Parathyroid adenoma (tissue), 2 donors: Measurements from ENCODE around the gene LENG9.

ENCODE experiments used
- H2AFZ ChIP-seq: fragments of 300-600 bp; sonication (generic); one replicate; pipeline ENCODE4 v1.7.0; 2017; ENCODE audit warnings: antibody characterized with exemption, mild to moderate bottlenecking
- H3K27ac ChIP-seq: fragments of 300-600 bp; sonication (generic); one replicate; pipeline ENCODE4 v1.7.0; 2017
- H3K27me3 ChIP-seq: fragments of 300-600 bp; sonication (generic); one replicate; pipeline ENCODE4 v1.7.0; 2017; ENCODE audit warnings: low read length; ENCODE audit not compliant: control insufficient read depth, insufficient read depth
- H3K36me3 ChIP-seq: fragments of 300-600 bp; sonication (generic); one replicate; pipeline ENCODE4 v1.7.0; 2017; ENCODE audit warnings: low read length; ENCODE audit not compliant: control insufficient read depth, insufficient read depth
- H3K4me1 ChIP-seq: fragments of 300-600 bp; sonication (generic); one replicate; pipeline ENCODE4 v1.7.0; 2017; ENCODE audit warnings: control low read depth
- H3K4me2 ChIP-seq: fragments of 300-600 bp; sonication (generic); one replicate; pipeline ENCODE4 v1.7.0; 2017; ENCODE audit warnings: low read length
- H3K4me3 ChIP-seq: fragments of 300-600 bp; sonication (generic); one replicate; pipeline ENCODE4 v1.7.0; 2017; ENCODE audit warnings: low read depth, low read length
- H3K79me2 ChIP-seq: fragments of 300-600 bp; sonication (generic); one replicate; pipeline ENCODE4 v1.7.0; 2017; ENCODE audit warnings: control low read depth
- H3K9ac ChIP-seq: fragments of 300-600 bp; sonication (generic); one replicate; pipeline ENCODE4 v1.7.0; 2017; ENCODE audit warnings: mild to moderate bottlenecking
- H3K9me3 ChIP-seq: fragments of 300-600 bp; sonication (generic); one replicate; pipeline ENCODE4 v1.7.0; 2017; ENCODE audit warnings: low read length; ENCODE audit not compliant: control insufficient read depth
- CTCF ChIP-seq: fragments of 300-600 bp; sonication (generic); IDR thresholded peaks from one replicate; pipeline ENCODE4 v1.7.0; 2017; ENCODE audit warnings: antibody characterized with exemption, mild to moderate bottlenecking
- donor health status: primary hyperparathyroidism.

LENG9 gene

GRCh38 chr19:54416695-54417491 is 46.7 kb downstream of the LENG9 start:
- H3K36me3 ChIP-seq, result no peaks in the 10 kb centered on the region
- H3K9ac ChIP-seq, result no peak overlapping the region
- H3K27me3 ChIP-seq, result peaks cover 8% of the 10 kb centered on the region
- H3K4me1 ChIP-seq, result no peaks in the 10 kb centered on the region
- no peak overlapping the region for H3K4me3 ChIP-seq
- no peaks in the 10 kb centered on the region for H3K79me2 ChIP-seq
- no peak for TF ChIP-seq CTCF
- H2AFZ ChIP-seq, result no peak overlapping the region
- no peak overlapping the region for H3K27ac ChIP-seq
- H3K4me2 ChIP-seq, result no peak overlapping the region
- no peaks in the 10 kb centered on the region for H3K9me3 ChIP-seq

DNA sequence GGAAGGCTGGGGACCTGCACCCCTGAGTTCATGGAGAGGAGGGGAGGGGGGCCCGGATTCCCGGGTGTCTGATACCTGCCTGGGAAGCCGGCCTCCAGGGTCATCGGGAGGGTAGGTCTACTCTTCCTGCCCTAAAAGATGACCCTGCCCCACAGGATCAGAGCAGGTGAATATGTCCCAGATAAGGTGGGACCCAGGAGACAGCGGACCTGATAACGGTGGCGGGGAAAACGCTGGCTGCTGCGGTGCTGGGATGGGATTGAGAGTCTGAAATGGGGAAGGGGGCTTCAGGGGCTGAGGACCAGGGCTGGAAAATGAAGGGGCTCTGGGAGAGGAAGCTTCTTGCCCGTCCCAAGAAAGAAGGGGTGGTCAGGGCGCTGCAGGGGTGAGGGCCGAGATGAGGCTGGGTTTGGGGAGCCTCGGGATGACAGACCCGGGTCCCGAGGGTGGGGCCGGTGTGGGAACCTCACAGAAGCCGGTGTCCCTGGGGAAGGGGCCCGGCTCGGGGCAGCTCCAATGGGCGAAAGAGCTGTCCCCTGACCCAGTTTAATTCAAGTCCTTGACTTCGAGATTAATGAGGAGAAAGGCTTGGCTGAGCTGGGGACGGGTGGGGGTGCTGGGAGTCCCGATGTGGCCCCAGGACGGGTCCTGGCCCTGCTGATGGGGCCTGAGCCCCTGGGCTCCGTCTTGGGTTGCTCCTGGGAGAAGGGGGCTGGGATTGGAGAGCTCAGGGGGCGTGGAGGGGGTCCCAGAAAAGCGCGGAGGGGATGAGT is 47.5 kb downstream of the LENG9 start:
- no peak overlapping the region for H3K27ac ChIP-seq
- H3K4me3 ChIP-seq, result no peak overlapping the region
- H3K9ac ChIP-seq, result no peak overlapping the region
- H3K36me3 ChIP-seq, result no peaks in the 10 kb centered on the region
- no peaks in the 10 kb centered on the region for H3K4me1 ChIP-seq
- no peak for TF ChIP-seq CTCF
- H3K27me3 ChIP-seq, result peaks cover 4% of the 10 kb centered on the region
- no peak overlapping the region for H2AFZ ChIP-seq
- H3K79me2 ChIP-seq, result no peaks in the 10 kb centered on the region
- no peak overlapping the region for H3K4me2 ChIP-seq
- H3K9me3 ChIP-seq, result no peaks in the 10 kb centered on the region

GRCh38 chr19:54415208-54415900 is 48.2 kb downstream of the LENG9 start, which contains the start of gene TTYH1:
TTYH1 (plus strand) TSS chr19:54415464; CDS start chr19:54415553, 89 bp downstream.
- H3K9ac ChIP-seq, result no peak within 1 kb of the TSS
- no peak for TF ChIP-seq CTCF
- peaks cover 5% of the 10 kb centered on the region for H3K27me3 ChIP-seq
- no peaks in the 10 kb centered on the region for H3K36me3 ChIP-seq
- no peak within 1 kb of the TSS for H3K4me3 ChIP-seq
- no peaks in the 10 kb centered on the region for H3K4me1 ChIP-seq
- H3K9me3 ChIP-seq, result no peaks in the 10 kb centered on the region
- no peak within 1 kb of the TSS for H3K27ac ChIP-seq
- H3K79me2 ChIP-seq, result no peaks in the 10 kb centered on the region
- no peak within 1 kb of the TSS for H3K4me2 ChIP-seq
- H2AFZ ChIP-seq, result no peak within 1 kb of the TSS

- peaks cover 5% of the 10 kb centered on the region for H3K27me3 ChIP-seq
These were observed 49.4 kb downstream of the LENG9 start for GRCh38 chr19:54414156-54414555.

More at GRCh38 chr19:54414156-54414555, 49.4 kb downstream of the LENG9 start:
- no peak for TF ChIP-seq CTCF
- H3K4me2 ChIP-seq, result no peak overlapping the region
- H3K4me1 ChIP-seq, result no peaks in the 10 kb centered on the region
- no peak overlapping the region for H2AFZ ChIP-seq
- H3K9ac ChIP-seq, result no peak overlapping the region
- H3K4me3 ChIP-seq, result no peak overlapping the region
- no peaks in the 10 kb centered on the region for H3K9me3 ChIP-seq
- H3K36me3 ChIP-seq, result no peaks in the 10 kb centered on the region
- no peak overlapping the region for H3K27ac ChIP-seq
- no peaks in the 10 kb centered on the region for H3K79me2 ChIP-seq
